Mammary epithelial cell (primary cell): ENCODE results near the gene PCBP4.

Experiments used
- CTCF ChIP-seq, 2 donors: IDR thresholded peaks in 1 of 2; conservative IDR thresholded peaks in 1 of 2; 2 replicates each; pipeline ENCODE4 v1.5.1; 2011 to 2012; ENCODE audit warnings: inconsistent platforms in 2 of 2, low read length in 2 of 2, mild to moderate bottlenecking in 2 of 2, control low read depth in 1 of 2, low read depth in 1 of 2; ENCODE audit not compliant: insufficient read depth in 1 of 2; ENCODE audit errors: extremely low read depth in 1 of 2
- EZH2 ChIP-seq: IDR thresholded peaks from 2 replicates; pipeline ENCODE4 v1.6.1; 2012; ENCODE audit warnings: low read length, inconsistent platforms, borderline replicate concordance

- TF ChIP-seq CTCF (conservative IDR thresholded peaks at IDR 0.05 in 1 of 2, IDR thresholded peaks at IDR 0.05 in 1 of 2; ENCODE audit: extremely low read depth in 1 of 2, insufficient read depth in 1 of 2, low read depth in 1 of 2, low read length in 2 of 2) (no peak), EZH2 (no peak)
Observed at GRCh38 chr3:51942603-51943450, 24.4 kb downstream of the PCBP4 start.
